Ectodermal cell (in vitro differentiated cells): Measurements from ENCODE around the gene IL32.
"Not testable (repeated sequence)": the region's sequence is repeated elsewhere in the genome, so short reads cannot be mapped to it uniquely, and the experiment has no call there.

Source experiments
- H3K27ac ChIP-seq: 2 replicates; pipeline ENCODE4 v1.7.0; 2013; ENCODE audit warnings: mild to moderate bottlenecking, low read depth, low read length; ENCODE audit not compliant: insufficient read depth, poor library complexity, severe bottlenecking
- H3K27me3 ChIP-seq: 2 replicates; pipeline ENCODE4 v1.7.0; 2013; ENCODE audit warnings: mild to moderate bottlenecking, low read length; ENCODE audit not compliant: insufficient read depth, control insufficient read depth, poor library complexity, severe bottlenecking
- H3K36me3 ChIP-seq: one replicate; pipeline ENCODE4 v1.7.0; 2013; ENCODE audit warnings: low read length; ENCODE audit not compliant: control insufficient read depth, insufficient read depth
- H3K4me1 ChIP-seq: one replicate; pipeline ENCODE4 v1.7.0; 2013; ENCODE audit warnings: low read length; ENCODE audit not compliant: control insufficient read depth, insufficient read depth
- H3K4me3 ChIP-seq: 2 replicates; pipeline ENCODE4 v1.7.0; 2013; ENCODE audit warnings: low read depth, low read length, control low read depth; ENCODE audit not compliant: insufficient read depth
- H3K9me3 ChIP-seq: 2 replicates; pipeline ENCODE4 v1.7.0; 2013; ENCODE audit warnings: mild to moderate bottlenecking, low read length, moderate library complexity; ENCODE audit not compliant: control insufficient read depth
- WGBS, 2 experiments: methylation state at CpG; one replicate each; pipeline ENCODE4 v1.1.7; 2013; ENCODE audit warnings: missing lambda C conversion rate in 2 of 2; 5-methylcytosine and 5-hydroxymethylcytosine counted together

IL32 gene

DNA sequence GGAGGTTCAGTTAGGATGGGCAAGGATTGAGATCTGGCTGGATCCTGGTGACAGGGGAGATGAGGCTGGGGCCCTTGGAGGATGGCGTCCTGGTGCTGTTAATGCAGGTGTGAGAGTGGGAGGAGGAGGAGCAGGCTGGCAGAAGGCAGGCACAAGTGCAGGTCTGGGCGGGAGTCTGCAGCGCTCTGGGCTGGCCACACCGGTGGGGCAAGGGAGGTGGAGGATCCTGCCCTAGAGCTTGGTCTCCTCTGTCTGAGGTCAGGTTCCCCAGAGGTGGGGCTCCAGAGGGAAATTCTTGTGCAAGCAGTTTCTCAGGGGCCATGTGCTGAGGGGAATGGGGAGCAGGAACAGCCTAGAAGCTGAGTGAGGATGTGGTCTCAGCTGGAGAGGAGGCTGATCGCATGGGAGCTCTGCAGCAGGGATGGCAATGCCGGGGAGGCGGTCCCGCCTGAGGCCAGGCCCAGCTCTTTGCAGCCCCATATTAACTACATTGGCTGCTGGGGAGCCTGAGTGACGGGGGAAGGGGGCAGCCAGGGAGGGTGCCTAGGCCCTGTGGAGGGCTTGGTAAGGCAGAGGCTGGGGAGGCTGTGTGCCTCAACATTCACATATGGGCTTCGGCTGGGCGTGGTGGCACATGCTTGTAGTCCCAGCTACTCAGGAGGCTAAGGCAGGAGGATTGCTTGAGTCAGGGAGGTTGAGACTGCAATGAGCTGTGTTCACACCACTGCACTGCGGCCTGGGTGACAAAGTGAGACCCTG lies 12.7 kb upstream of the IL32 start:
- not testable (repeated sequence) for H3K27ac ChIP-seq, H3K4me1 ChIP-seq, H3K4me3 ChIP-seq, H3K9me3 ChIP-seq, H3K36me3 ChIP-seq
- H3K27me3 ChIP-seq: peaks cover 19% of the 10 kb centered on the region
- WGBS, 2 experiments: 83 to 90% methylated on average over 10 of the region's 12 CpGs

DNA sequence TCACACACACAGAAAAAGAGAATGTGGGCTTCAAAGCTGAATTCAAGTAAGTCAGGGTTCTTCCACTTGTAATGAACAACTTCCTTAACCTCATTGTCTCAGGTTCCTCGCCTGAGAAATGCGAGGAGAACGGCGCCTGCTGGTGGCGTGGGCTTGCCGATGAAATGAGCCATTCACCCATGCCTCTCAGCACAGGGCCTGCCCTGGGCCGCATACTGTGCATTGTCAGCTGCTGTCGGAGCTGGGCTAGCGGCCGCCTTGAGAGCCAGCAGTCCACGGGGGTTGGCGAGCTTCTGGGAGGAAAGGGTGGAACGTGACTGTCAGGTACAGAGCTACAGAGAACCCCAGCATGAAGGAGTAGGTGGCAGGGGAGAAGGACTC lies 12.1 kb upstream of the IL32 start:
- peaks cover 19% of the 10 kb centered on the region for H3K27me3 ChIP-seq
- H3K4me1 ChIP-seq, H3K4me3 ChIP-seq, H3K9me3 ChIP-seq, H3K36me3 ChIP-seq, H3K27ac ChIP-seq: not testable (repeated sequence)
- WGBS, 2 experiments: 79 to 80% methylated on average over 7 to 9 of the region's 13 CpGs

DNA sequence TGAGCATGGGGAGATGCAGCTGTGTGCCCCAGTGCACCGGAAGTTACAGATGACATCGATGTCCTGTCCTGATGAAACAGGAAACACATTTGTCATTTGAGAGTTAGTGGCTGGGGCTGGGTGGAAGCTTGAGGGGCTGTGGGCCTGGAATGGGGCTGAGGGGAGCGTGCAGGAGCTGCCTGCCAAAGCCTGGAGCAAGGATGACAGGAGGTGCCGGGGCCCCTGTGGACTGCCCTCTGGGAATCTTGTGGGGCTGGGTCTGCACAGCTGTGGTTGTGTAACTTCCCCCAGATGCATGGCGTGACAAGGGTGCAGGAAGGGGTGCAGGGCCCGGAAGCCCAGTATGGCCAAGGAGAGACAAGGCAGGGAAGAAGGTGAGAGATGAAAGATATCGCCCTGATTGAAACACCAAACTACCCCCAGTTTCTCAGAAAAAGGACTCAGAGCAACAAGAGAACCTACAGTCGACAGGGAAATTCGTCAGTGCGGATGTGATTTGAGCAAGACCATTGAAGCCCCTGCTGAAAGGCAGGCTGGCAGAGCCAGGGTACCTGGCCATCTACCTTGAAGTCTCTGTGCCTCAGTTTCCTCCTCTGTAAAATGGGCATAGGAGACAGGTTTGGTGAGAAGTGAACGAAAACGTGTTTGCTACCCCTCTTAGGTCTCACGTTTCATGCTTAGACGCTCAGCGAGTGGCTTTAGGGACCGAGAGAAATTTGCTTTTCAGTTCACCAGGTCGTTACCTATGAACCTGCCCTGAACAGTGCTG lies 10.3 kb upstream of the IL32 start:
- Histone ChIP-seq H3K4me3 (no peak overlapping the region), H3K9me3 (no peaks in the 10 kb centered on the region), H3K27me3 (peaks cover 15% of the 10 kb centered on the region), H3K27ac (no peak overlapping the region), H3K4me1 (peaks cover 6% of the 10 kb centered on the region), H3K36me3 (no peaks in the 10 kb centered on the region)
- whole genome bisulfite sequencing, 2 experiments: 87 to 88% methylated on average over 17 of the region's 17 CpGs

DNA sequence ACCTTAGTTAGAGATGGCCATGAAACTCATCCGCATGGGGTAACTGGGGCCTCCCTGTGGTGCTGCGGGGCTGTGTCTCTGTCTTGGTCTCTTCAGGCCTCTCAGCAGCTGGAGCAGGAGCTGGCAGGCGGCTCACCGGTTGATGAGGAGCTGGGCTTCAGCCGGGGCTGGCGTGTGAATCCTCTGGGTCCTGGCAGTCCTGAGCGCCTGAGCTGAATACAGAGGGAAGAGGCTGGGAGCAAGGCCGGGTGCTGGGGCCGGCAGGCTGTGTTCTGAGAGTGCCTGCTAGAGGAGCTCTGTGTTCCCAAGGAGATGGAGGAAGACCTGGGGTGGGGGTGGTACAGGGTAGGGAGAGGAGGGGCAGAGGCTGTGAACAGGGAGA lies 9.7 kb upstream of the IL32 start:
- H3K36me3 ChIP-seq, H3K27ac ChIP-seq, H3K4me1 ChIP-seq, H3K4me3 ChIP-seq, H3K9me3 ChIP-seq: not testable (repeated sequence)
- peaks cover 21% of the 10 kb centered on the region for H3K27me3 ChIP-seq
- 53 to 64% methylated on average over 9 of the region's 9 CpGs for WGBS, 2 experiments

DNA sequence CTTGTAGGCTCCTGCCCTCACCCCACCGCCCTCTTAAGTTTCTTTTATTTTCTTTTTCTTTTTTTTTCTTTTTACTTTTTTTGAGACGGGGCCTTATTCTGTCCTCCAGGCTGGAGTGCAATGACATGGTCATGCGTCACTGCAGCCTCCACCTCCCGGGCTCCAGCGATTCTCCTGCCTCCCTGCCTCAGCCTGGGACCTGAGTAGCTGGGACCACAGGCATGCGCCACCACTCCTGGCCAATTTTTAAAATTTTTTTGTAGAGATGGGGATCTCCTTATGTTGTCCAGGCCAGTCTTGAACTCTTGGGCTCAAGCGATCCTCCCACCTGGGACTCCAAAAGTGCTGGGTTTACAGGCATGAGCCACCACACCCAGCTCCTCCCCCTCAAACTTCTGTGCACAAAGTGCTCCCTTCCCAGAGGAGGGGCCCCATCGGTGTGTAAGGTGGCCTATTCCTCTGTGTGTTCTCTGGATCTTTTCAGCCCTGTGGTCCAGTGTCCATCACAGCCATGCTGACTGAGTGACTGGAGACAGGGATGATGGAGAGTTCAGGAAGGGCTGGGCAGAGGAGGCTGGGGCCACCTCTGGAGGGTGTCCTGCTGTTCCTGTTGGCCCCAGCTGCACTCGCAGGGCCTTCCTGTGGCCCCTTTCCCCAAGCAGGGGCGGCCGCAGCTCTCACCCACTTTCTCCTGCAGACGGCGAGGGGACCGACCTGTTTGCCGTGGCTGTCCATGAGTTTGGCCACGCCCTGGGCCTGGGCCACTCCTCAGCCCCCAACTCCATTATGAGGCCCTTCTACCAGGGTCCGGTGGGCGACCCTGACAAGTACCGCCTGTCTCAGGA lies 8.9 kb upstream of the IL32 start:
- Histone ChIP-seq H3K27me3 (peaks cover 22% of the 10 kb centered on the region), H3K4me3 (no peak overlapping the region), H3K27ac (no peak overlapping the region), H3K9me3 (no peaks in the 10 kb centered on the region), H3K4me1 (peaks cover 6% of the 10 kb centered on the region), H3K36me3 (no peaks in the 10 kb centered on the region)
- WGBS, 2 experiments: 90 to 92% methylated on average over 19 of the region's 19 CpGs

DNA sequence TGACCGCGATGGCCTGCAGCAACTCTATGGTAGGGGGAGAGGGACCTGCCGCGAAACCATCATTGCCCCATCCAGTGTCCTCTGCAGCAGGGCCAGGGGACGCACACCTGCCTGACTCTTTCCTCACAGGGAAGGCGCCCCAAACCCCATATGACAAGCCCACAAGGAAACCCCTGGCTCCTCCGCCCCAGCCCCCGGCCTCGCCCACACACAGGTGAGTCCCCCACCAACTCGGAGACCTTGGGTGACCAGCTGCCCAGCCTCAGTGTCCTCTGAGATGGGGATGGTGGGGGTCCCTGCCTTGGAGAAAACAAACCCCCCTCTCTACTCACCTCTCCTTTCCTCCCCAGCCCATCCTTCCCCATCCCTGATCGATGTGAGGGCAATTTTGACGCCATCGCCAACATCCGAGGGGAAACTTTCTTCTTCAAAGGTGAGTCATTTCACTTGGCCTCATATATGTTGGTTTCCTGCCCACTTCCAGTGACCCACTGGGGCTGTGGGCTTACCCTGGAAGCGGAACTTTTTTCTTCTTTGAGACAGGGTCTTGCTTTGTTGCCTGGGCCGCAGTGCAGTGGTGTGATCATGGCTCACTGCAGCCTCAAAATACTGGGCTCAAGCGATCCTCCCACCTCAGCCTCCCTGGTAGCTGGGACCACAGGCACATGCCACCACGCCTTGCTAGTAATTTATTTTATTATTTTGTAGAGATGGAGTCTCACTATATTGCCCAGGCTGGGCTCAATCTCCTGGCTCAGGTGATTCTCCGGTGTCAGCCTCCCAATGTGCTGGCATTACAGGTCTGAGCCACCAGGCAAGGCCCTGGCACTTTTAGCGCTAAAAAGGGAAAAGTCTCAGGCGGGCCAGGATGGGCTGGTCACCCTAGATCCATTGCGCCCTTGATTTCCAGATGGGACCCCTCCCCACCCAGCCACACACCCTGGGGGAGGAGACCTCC lies 8.0 kb upstream of the IL32 start:
- H3K4me1 ChIP-seq: peaks cover 6% of the 10 kb centered on the region
- no peaks in the 10 kb centered on the region for H3K36me3 ChIP-seq
- H3K9me3 ChIP-seq: no peaks in the 10 kb centered on the region
- H3K4me3 ChIP-seq: peak overlapping the region; percentile 76
- peaks cover 22% of the 10 kb centered on the region for H3K27me3 ChIP-seq
- 91 to 93% methylated on average over 22 of the region's 22 CpGs for WGBS, 2 experiments
- H3K27ac ChIP-seq: no peak overlapping the region

DNA sequence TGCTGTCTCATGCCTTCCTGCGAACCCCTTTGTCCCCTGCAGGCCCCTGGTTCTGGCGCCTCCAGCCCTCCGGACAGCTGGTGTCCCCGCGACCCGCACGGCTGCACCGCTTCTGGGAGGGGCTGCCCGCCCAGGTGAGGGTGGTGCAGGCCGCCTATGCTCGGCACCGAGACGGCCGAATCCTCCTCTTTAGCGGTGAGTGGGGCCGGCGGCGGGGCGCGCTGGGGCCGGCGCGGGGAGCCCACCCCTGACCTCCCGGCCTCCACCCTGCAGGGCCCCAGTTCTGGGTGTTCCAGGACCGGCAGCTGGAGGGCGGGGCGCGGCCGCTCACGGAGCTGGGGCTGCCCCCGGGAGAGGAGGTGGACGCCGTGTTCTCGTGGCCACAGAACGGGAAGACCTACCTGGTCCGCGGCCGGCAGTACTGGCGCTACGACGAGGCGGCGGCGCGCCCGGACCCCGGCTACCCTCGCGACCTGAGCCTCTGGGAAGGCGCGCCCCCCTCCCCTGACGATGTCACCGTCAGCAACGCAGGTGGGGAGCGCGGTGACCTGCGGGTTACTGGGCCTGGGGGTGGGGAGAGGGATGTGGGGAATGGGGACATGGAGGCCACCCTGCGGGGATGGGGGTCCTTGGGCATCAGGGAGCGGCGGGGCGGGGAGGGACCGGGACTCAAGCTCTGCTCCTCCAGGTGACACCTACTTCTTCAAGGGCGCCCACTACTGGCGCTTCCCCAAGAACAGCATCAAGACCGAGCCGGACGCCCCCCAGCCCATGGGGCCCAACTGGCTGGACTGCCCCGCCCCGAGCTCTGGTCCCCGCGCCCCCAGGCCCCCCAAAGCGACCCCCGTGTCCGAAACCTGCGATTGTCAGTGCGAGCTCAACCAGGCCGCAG lies 7.1 kb upstream of the IL32 start:
- Histone ChIP-seq H3K27ac (no peak overlapping the region), H3K27me3 (peaks cover 22% of the 10 kb centered on the region), H3K36me3 (no peaks in the 10 kb centered on the region), H3K9me3 (no peaks in the 10 kb centered on the region), H3K4me1 (peaks cover 6% of the 10 kb centered on the region), H3K4me3 (peak overlapping the region; percentile 76)
- 12 to 13% methylated on average over 77 of the region's 77 CpGs for WGBS, 2 experiments

DNA sequence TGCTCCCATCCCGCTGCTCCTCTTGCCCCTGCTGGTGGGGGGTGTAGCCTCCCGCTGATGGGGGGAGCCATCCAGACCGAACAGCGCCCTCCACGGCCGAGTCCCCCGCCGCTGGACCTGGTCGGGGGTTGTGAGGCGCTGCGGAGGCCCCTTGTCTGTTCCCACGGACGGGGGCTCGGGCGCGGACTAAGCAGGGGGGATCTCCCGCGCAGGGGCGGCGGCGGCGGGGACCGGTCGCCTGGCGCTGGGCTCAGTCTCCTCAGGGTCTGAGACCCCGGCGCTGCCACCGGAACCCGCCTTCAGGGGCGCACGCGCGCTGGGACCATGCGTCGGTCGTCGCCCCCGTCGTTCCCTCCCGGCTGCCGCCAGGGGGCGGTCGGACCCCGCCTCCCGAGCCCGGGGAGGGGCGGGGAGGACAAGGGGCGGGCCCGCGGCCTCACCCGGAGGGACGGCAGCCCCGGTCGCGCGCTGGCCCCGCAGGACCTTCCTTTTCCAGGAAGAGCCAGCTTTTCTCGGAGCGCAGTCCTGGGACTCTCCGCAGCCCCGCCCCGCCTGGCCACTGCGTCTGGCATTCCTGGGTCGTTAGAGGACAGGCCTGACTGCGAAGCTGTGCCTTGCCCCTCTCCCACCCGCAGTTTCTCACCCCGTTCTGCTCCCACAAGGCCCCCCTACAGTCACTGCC lies 6.3 kb upstream of the IL32 start:
- 1% methylated on average over 67 of the region's 67 CpGs for WGBS, 2 experiments
- Histone ChIP-seq H3K9me3 (no peaks in the 10 kb centered on the region), H3K27ac (no peak overlapping the region), H3K4me3 (peak overlapping the region; percentile 76), H3K27me3 (peaks cover 22% of the 10 kb centered on the region), H3K4me1 (peaks cover 6% of the 10 kb centered on the region), H3K36me3 (no peaks in the 10 kb centered on the region)
